HCT116 (cell line): ENCODE measurements around the gene GALNT5.

Source experiments
- ATF3 ChIP-seq: IDR thresholded peaks from 2 replicates; pipeline ENCODE4 v1.6.1; 2012
- CTCF ChIP-seq, 3 experiments: fragments of 200-600 bp in 1 of 3; sonication (generic) in 1 of 3; IDR thresholded peaks in 2 of 3; conservative IDR thresholded peaks in 1 of 3; 2 replicates each; pipeline ENCODE4 v1.5.1; 2012 to 2017; ENCODE audit warnings: low read depth in 2 of 3, low read length in 2 of 3, antibody characterized with exemption in 1 of 3, borderline replicate concordance in 1 of 3, control low read depth in 1 of 3, mild to moderate bottlenecking in 1 of 3, mixed read lengths in 1 of 3, mixed run types in 1 of 3, moderate library complexity in 1 of 3; ENCODE audit not compliant: insufficient read depth in 1 of 3
- JUND ChIP-seq: IDR thresholded peaks from 2 replicates; pipeline ENCODE4 v1.6.1; 2012
- POLR2A ChIP-seq: IDR thresholded peaks from 2 replicates; pipeline ENCODE4 v1.7.0; 2011; ENCODE audit warnings: borderline replicate concordance; ENCODE audit not compliant: insufficient read depth, insufficient read length; ENCODE audit errors: extremely low read depth
- POLR2AphosphoS5 ChIP-seq: IDR thresholded peaks from 2 replicates; pipeline ENCODE4 v1.6.1; 2011; ENCODE audit warnings: mild to moderate bottlenecking, low read depth, low read length, moderate library complexity
- REST ChIP-seq: IDR thresholded peaks from 2 replicates; pipeline ENCODE4 v1.6.1; 2012; ENCODE audit warnings: low read depth
- TCF7L2 ChIP-seq: IDR thresholded peaks from 2 replicates; pipeline ENCODE4 v1.7.0; 2011; ENCODE audit warnings: borderline replicate concordance, inconsistent platforms; ENCODE audit not compliant: insufficient read depth, insufficient read length; ENCODE audit errors: extremely low read depth
- YY1 ChIP-seq: IDR thresholded peaks from 2 replicates; pipeline ENCODE4 v1.6.1; 2011; ENCODE audit warnings: low read length, low read depth, moderate library complexity, mild to moderate bottlenecking; ENCODE audit not compliant: insufficient replicate concordance; ENCODE audit errors: extremely low read depth
- ZFX ChIP-seq: fragments of 450-650 bp; IDR thresholded peaks from 2 replicates; pipeline ENCODE4 v1.6.1; 2017

DNA sequence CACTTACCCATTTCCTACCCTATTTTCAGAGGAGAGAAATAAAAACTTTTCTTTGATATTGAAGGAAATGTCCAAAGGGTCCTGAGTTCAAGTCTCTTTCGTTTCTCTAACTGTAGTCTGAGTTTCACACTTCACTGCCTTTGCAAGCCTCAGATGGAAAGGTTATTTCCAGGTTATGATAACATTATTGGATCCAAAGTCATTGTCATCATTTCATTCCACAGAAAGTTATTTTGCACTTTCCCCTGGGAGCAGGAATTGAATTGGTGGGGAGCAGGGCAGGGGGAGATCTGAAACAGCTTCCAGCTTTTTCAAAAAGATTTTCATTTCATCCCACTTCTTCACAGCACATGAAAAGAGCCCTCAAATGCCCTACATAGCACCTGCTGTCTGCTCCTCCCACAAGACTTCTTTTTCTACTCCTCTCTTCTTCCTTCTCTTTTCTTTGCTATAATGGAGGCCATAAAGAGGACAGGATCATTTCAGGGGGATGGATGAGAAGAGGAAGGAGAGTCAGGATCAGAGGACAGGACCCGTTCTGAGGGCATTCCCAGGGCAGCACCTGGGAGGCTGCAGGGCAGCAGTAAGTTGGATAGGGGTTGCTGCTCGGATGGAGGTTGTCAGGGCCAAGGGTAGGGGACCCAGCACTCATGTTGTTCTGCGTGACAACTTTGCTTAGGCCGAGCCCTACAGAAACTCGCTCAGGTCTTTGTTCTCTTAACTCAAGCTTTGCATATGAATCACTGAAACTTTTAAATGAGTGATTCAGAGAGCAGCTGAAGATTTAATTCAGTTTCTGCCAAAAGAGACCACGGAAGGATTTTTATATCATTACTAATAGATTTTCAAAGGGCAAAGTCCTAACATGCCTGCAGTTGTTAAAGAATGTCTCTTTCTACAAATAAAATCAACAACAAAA lies 11.4 kb upstream of the GALNT5 start:
- no peak for TF ChIP-seq POLR2A
- no peak for TF ChIP-seq CTCF (IDR thresholded peaks at IDR 0.05 in 2 of 3, conservative IDR thresholded peaks at IDR 0.05 in 1 of 3; ENCODE audit: borderline replicate concordance in 1 of 3, insufficient read depth in 1 of 3, low read depth in 2 of 3, low read length in 2 of 3)
- TF ChIP-seq POLR2AphosphoS5: peak; percentile 25; the same call in 1 of the 2 replicates
- TF ChIP-seq YY1: no peak
- no peak for TF ChIP-seq TCF7L2
- TF ChIP-seq JUND: peak; percentile 82
- TF ChIP-seq ZFX: no peak
- no peak for TF ChIP-seq REST
- TF ChIP-seq ATF3: no peak
